CD14-positive monocyte (primary cell): ENCODE data around the gene PGM5. TPM values are rescaled to one million over a fixed set of nuclear protein-coding genes. Genes with fewer than 3 reads are reported as not detected.

Experiments used
- DNase-seq, 3 donors: peaks; one replicate each; pipeline ENCODE4 v3.0.0-alpha.2; 2011 to 2022
- H2AFZ ChIP-seq: 2 replicates; pipeline ENCODE4 v1.6.0; 2012; ENCODE audit warnings: mild to moderate bottlenecking, low read depth, low read length, inconsistent platforms; ENCODE audit not compliant: insufficient read depth, poor library complexity, severe bottlenecking
- H3K27ac ChIP-seq, 2 donors: 1 replicate in 1 of 2; 2 replicates in 1 of 2; pipeline ENCODE4 v1.5.1; 2012 to 2013; ENCODE audit warnings: low read length in 2 of 2, control low read depth in 1 of 2, inconsistent platforms in 1 of 2, low read depth in 1 of 2, mild to moderate bottlenecking in 1 of 2
- H3K27me3 ChIP-seq, 2 donors: one replicate each; pipeline versions ENCODE4 v1.6.0 to v1.6.1; 2011 to 2013; ENCODE audit warnings: low read length in 2 of 2; ENCODE audit not compliant: control insufficient read depth in 2 of 2, insufficient read depth in 2 of 2
- H3K36me3 ChIP-seq, 2 donors: replicated peaks in 1 of 2; 1 replicate in 1 of 2; 2 replicates in 1 of 2; pipeline versions ENCODE4 v1.5.1 to v1.6.1; 2012 to 2013; ENCODE audit warnings: low read length in 2 of 2, control low read depth in 1 of 2, inconsistent platforms in 1 of 2, mild to moderate bottlenecking in 1 of 2; ENCODE audit not compliant: insufficient read depth in 2 of 2, control insufficient read depth in 1 of 2
- H3K4me1 ChIP-seq, 2 donors: 1 replicate in 1 of 2; 2 replicates in 1 of 2; pipeline versions ENCODE4 v1.5.1 to v1.6.1; 2012 to 2013; ENCODE audit warnings: low read length in 2 of 2, control low read depth in 1 of 2, inconsistent platforms in 1 of 2, mild to moderate bottlenecking in 1 of 2, moderate library complexity in 1 of 2; ENCODE audit not compliant: insufficient read depth in 2 of 2, control insufficient read depth in 1 of 2
- H3K4me2 ChIP-seq: replicated peaks from 2 replicates; pipeline ENCODE3; 2012; ENCODE audit warnings: low read length, moderate library complexity, mild to moderate bottlenecking; ENCODE audit not compliant: poor library complexity, severe bottlenecking; ENCODE audit errors: extremely low read depth
- H3K4me3 ChIP-seq, 3 experiments: fragments of 200-600 bp in 1 of 3; sonication (generic) in 1 of 3; replicated peaks in 1 of 3; 1 replicate in 2 of 3; 2 replicates in 1 of 3; pipeline ENCODE4 v1.5.1; 2011 to 2013; ENCODE audit warnings: low read length in 3 of 3, mild to moderate bottlenecking in 3 of 3, control low read depth in 2 of 3, low read depth in 2 of 3, inconsistent platforms in 1 of 3, moderate library complexity in 1 of 3
- H3K79me2 ChIP-seq: 2 replicates; pipeline ENCODE4 v1.6.0; 2012; ENCODE audit warnings: mild to moderate bottlenecking, control low read depth, inconsistent platforms, low read length, moderate library complexity; ENCODE audit not compliant: insufficient read depth
- H3K9ac ChIP-seq: 2 replicates; pipeline ENCODE4 v1.6.0; 2017; ENCODE audit warnings: low read length, mild to moderate bottlenecking; ENCODE audit not compliant: insufficient read depth, poor library complexity, severe bottlenecking
- H3K9me3 ChIP-seq, 2 donors: replicated peaks in 1 of 2; 1 replicate in 1 of 2; 2 replicates in 1 of 2; pipeline versions ENCODE4 v1.5.1 to v1.6.1; 2012 to 2013; ENCODE audit warnings: low read length in 2 of 2, control low read depth in 1 of 2; ENCODE audit not compliant: control insufficient read depth in 1 of 2, insufficient read depth in 1 of 2
- H4K20me1 ChIP-seq: 2 replicates; pipeline ENCODE4 v1.6.0; 2012; ENCODE audit warnings: mild to moderate bottlenecking, low read length, control low read depth, moderate library complexity; ENCODE audit not compliant: insufficient read depth
- H3K27ac Mint-ChIP-seq, 7 donors: one replicate each; pipeline ENCODE4 v1.8.0; 2020; ENCODE audit warnings: mild to moderate bottlenecking in 7 of 7, mixed read lengths in 7 of 7, moderate library complexity in 6 of 7, inconsistent platforms in 2 of 7
- H3K27me3 Mint-ChIP-seq, 3 donors: one replicate each; pipeline ENCODE4 v1.8.0; 2021 to 2022; ENCODE audit warnings: low read depth in 3 of 3, mild to moderate bottlenecking in 3 of 3, mixed read lengths in 3 of 3, moderate library complexity in 3 of 3, inconsistent platforms in 1 of 3
- H3K36me3 Mint-ChIP-seq, 2 donors: one replicate each; pipeline ENCODE4 v1.8.0; 2020; ENCODE audit warnings: mixed read lengths in 2 of 2, inconsistent platforms in 1 of 2, mild to moderate bottlenecking in 1 of 2
- H3K4me1 Mint-ChIP-seq: one replicate; pipeline ENCODE4 v1.8.0; 2020; ENCODE audit warnings: mild to moderate bottlenecking, mixed read lengths
- H3K4me3 Mint-ChIP-seq, 2 donors: one replicate each; pipeline ENCODE4 v1.8.0; 2020; ENCODE audit warnings: mild to moderate bottlenecking in 2 of 2, mixed read lengths in 2 of 2, moderate library complexity in 1 of 2
- H3K9me3 Mint-ChIP-seq, 7 donors: one replicate each; pipeline ENCODE4 v1.8.0; 2020 to 2022; ENCODE audit warnings: mixed read lengths in 7 of 7, mild to moderate bottlenecking in 6 of 7, moderate library complexity in 6 of 7, inconsistent platforms in 2 of 7
- CTCF ChIP-seq: fragments of 200-600 bp; IDR thresholded peaks from one replicate; pipeline ENCODE4 v1.8.0; 2022; ENCODE audit warnings: antibody characterized with exemption, mild to moderate bottlenecking
- WGBS: methylation state at CpG from one replicate; pipeline ENCODE4 v1.1.5; 2013; ENCODE audit warnings: missing lambda C conversion rate; ENCODE audit not compliant: insufficient coverage; 5-methylcytosine and 5-hydroxymethylcytosine counted together
- intact Hi-C, 2 donors: fragments of 100-400 bp; cut with micrococcal nuclease; formaldehyde crosslinking; loops; one replicate each; pipeline versions ENCODE4 v1.15.0 to v1.15.1; 2023
- polyA plus RNA-seq, 3 donors: library from polyadenylated mRNA; depleted of rRNA in 1 of 3; unstranded in 2 of 3; stranded (reverse) in 1 of 3; fragments of 300-500 nt in 2 of 3; fragments of >200 nt in 1 of 3; fragmentation: Illumina TruSeq in 2 of 3; gene quantifications; 1 replicate in 2 of 3; 2 replicates in 1 of 3; pipeline ENCODE4 v1.2.3, GENCODE V29; 2012 to 2021

Gene PGM5
- polyA plus RNA-seq, 3 donors, result 0.35 to 1.2 (median 1.1) TPM

- Histone ChIP-seq H2AFZ (no peak overlapping the region), H3K4me1 (peaks cover 17 to 18% of the 10 kb centered on the region in 2 donors), H3K27me3 (no peaks in the 10 kb centered on the region), H4K20me1 (no peaks in the 10 kb centered on the region), H3K4me2 (no peak overlapping the region), H3K9ac (no peak overlapping the region), H3K79me2 (no peaks in the 10 kb centered on the region), H3K27ac (no peak overlapping the region), H3K36me3 (no peaks in the 10 kb centered on the region), H3K4me3 (no peak overlapping the region), H3K9me3 (no peaks in the 10 kb centered on the region)
- no peak overlapping the region for H3K27ac Mint-ChIP-seq
- TF ChIP-seq CTCF, result no peak
- peaks cover 28% of the 10 kb centered on the region for H3K4me1 Mint-ChIP-seq
- no peak overlapping the region for H3K4me3 Mint-ChIP-seq
- H3K9me3 Mint-ChIP-seq, result peaks cover 0 to 6% (median 0%) of the 10 kb centered on the region in 7 donors
- no peaks in the 10 kb centered on the region for H3K36me3 Mint-ChIP-seq
- WGBS, result no CpG with 5 or more reads among the region's 4 CpGs
- H3K27me3 Mint-ChIP-seq, result no peaks in the 10 kb centered on the region
- intact Hi-C loops, result loop anchor here in 1 of 2 donors (10.0 kb wide), 1 partner anchor 63 kb away; no protein-coding TSS in a partner anchor
- no peak for DNase-seq
Measured at GRCh38 chr9:68502279-68502678, 145.9 kb downstream of the PGM5 start.

GRCh38 chr9:68505681-68506409 lies 149.4 kb downstream of the PGM5 start:
- no peaks in the 10 kb centered on the region for H3K27me3 ChIP-seq
- Mint-ChIP-seq H3K9me3 (peaks cover 0 to 6% (median 2%) of the 10 kb centered on the region in 7 donors), H3K27ac (peak overlapping the region; percentile 76 to 90 (median 81)), H3K27me3 (no peaks in the 10 kb centered on the region), H3K4me3 (peak overlapping the region in 1 of 2 donors; percentile 51), H3K36me3 (no peaks in the 10 kb centered on the region), H3K4me1 (peaks cover 32% of the 10 kb centered on the region)
- H3K4me2 ChIP-seq, result peak overlapping the region; percentile 24
- no peaks in the 10 kb centered on the region for H3K9me3 ChIP-seq
- no peaks in the 10 kb centered on the region for H3K36me3 ChIP-seq
- H3K4me3 ChIP-seq, result peak overlapping the region in 1 of 3 experiments; percentile 24
- peak overlapping the region; percentile 55 for H2AFZ ChIP-seq
- peak overlapping the region in 1 of 2 donors; percentile 64 for H3K27ac ChIP-seq
- peaks cover 18 to 24% of the 10 kb centered on the region in 2 donors for H3K4me1 ChIP-seq
- H3K9ac ChIP-seq, result no peak overlapping the region
- no peak for TF ChIP-seq CTCF
- DNase-seq, result peak; percentile 74 to 85 (median 84)
- intact Hi-C loops, result loop anchor here (2.0 to 10.0 kb wide), 2 partner anchors 59 to 63 kb away; no protein-coding TSS in a partner anchor
- H3K79me2 ChIP-seq, result no peaks in the 10 kb centered on the region
- no peaks in the 10 kb centered on the region for H4K20me1 ChIP-seq
- WGBS, result no CpG with 5 or more reads among the region's 4 CpGs
